Endothelial cell (in vitro differentiated cells): Measurements from ENCODE around the gene FGF12. TPM values are rescaled to one million over a fixed set of nuclear protein-coding genes. Genes with fewer than 3 reads are reported as not detected.

ENCODE experiments used
- DNase-seq: peaks from one replicate; pipeline ENCODE4 v3.0.0; 2021; ENCODE audit warnings: low spot score
- H3K27ac Mint-ChIP-seq: one replicate; pipeline ENCODE4 v1.8.0; 2021; ENCODE audit warnings: mixed read lengths, inconsistent platforms; ENCODE audit not compliant: unreplicated experiment
- H3K27me3 Mint-ChIP-seq: one replicate; pipeline ENCODE4 v1.8.0; 2021; ENCODE audit warnings: mild to moderate bottlenecking, moderate library complexity, mixed read lengths, inconsistent platforms; ENCODE audit not compliant: unreplicated experiment
- H3K36me3 Mint-ChIP-seq: one replicate; pipeline ENCODE4 v1.8.0; 2021; ENCODE audit warnings: mild to moderate bottlenecking, low read depth, mixed read lengths, inconsistent platforms; ENCODE audit not compliant: unreplicated experiment
- H3K4me1 Mint-ChIP-seq: one replicate; pipeline ENCODE4 v1.8.0; 2021; ENCODE audit warnings: mild to moderate bottlenecking, mixed read lengths, inconsistent platforms; ENCODE audit not compliant: unreplicated experiment
- H3K4me3 Mint-ChIP-seq: one replicate; pipeline ENCODE4 v1.8.0; 2021; ENCODE audit warnings: mild to moderate bottlenecking, mixed read lengths, inconsistent platforms; ENCODE audit not compliant: unreplicated experiment
- H3K9me3 Mint-ChIP-seq: one replicate; pipeline ENCODE4 v1.8.0; 2021; ENCODE audit warnings: mixed read lengths, inconsistent platforms; ENCODE audit not compliant: unreplicated experiment
- total RNA-seq: library from RNA; stranded (reverse); fragmentation: NEBNext Ultra II Directional; extraction: Animal tissue kit (Norgen Biotek cat#: 25700); gene quantifications from one replicate; pipeline ENCODE4 v1.2.1, GENCODE V29; 2021; ENCODE audit not compliant: unreplicated experiment
- TF ChIP-seq, protein P1 (sequence below): fragments of 200-600 bp; sonication (generic); IDR thresholded peaks from one replicate; pipeline ENCODE4 v1.5.0; 2021; ENCODE audit warnings: antibody characterized with exemption; ENCODE audit not compliant: unreplicated experiment

The FGF12 gene
- total RNA-seq, 1 donor from 2014 or later = 19.1 TPM

DNA sequence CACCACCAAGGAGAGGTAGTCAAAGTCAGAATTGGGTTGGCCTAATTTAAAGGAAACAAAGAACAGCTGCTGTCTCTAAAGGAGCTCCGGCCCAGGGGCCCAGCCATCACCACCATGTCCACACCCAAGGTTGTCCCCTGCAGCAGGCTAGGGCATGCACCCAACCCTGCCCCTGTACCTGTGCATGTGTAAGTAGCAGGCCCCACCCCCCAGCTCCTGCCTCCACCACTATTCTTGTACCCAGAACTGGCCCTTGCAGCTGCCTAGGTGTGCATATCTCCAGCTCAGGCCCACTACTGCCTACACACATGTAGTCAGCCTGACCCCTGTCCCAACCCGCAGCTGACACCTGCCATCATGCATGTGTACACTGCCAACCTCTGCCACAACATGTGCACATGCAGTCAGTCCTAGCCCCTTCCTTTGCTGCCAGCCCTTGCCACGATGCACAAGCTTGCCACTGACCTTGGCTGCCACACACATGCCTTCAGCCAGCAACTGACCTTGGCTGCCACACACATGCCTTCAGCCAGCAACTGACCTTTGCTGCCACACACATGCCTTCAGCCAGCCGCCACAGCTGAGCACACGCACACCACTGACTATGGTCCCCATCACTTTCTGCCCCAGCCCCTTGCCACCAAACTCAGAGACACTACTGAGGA, 39.7 kb downstream of the FGF12 start:
- H3K4me3 Mint-ChIP-seq = no peak overlapping the region
- no peaks in the 10 kb centered on the region for H3K4me1 Mint-ChIP-seq
- no peak for DNase-seq
- no peak overlapping the region for H3K27ac Mint-ChIP-seq
- H3K27me3 Mint-ChIP-seq = no peaks in the 10 kb centered on the region
- no peaks in the 10 kb centered on the region for H3K9me3 Mint-ChIP-seq
- TF ChIP-seq, protein P1, sequence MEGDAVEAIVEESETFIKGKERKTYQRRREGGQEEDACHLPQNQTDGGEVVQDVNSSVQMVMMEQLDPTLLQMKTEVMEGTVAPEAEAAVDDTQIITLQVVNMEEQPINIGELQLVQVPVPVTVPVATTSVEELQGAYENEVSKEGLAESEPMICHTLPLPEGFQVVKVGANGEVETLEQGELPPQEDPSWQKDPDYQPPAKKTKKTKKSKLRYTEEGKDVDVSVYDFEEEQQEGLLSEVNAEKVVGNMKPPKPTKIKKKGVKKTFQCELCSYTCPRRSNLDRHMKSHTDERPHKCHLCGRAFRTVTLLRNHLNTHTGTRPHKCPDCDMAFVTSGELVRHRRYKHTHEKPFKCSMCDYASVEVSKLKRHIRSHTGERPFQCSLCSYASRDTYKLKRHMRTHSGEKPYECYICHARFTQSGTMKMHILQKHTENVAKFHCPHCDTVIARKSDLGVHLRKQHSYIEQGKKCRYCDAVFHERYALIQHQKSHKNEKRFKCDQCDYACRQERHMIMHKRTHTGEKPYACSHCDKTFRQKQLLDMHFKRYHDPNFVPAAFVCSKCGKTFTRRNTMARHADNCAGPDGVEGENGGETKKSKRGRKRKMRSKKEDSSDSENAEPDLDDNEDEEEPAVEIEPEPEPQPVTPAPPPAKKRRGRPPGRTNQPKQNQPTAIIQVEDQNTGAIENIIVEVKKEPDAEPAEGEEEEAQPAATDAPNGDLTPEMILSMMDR = no peak
- H3K36me3 Mint-ChIP-seq = no peaks in the 10 kb centered on the region

DNA sequence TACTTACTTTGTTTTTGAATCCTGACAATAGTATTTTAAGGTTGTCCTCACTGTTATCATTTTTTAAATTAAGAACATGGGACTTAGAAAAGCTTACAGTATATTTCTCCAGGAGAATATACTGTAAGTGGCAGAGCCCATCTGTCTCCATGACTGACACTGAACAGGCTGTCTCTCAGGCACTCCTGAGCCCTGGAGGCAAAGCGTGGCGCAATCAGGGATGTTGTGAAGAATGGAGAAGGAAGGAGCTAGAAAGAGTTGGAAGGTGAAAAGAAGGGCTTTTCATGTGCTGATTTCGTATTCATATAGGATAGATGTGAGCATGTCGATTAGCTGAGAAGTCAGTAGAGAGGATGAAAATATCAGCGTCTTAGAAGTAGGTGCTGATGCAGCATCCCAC, 41.5 kb downstream of the FGF12 start:
- no peaks in the 10 kb centered on the region for H3K9me3 Mint-ChIP-seq
- no peak overlapping the region for H3K27ac Mint-ChIP-seq
- H3K27me3 Mint-ChIP-seq = no peaks in the 10 kb centered on the region
- no peak for DNase-seq
- TF ChIP-seq, protein P1 = no peak
- no peaks in the 10 kb centered on the region for H3K4me1 Mint-ChIP-seq
- H3K36me3 Mint-ChIP-seq = no peaks in the 10 kb centered on the region
- H3K4me3 Mint-ChIP-seq = no peak overlapping the region

DNA sequence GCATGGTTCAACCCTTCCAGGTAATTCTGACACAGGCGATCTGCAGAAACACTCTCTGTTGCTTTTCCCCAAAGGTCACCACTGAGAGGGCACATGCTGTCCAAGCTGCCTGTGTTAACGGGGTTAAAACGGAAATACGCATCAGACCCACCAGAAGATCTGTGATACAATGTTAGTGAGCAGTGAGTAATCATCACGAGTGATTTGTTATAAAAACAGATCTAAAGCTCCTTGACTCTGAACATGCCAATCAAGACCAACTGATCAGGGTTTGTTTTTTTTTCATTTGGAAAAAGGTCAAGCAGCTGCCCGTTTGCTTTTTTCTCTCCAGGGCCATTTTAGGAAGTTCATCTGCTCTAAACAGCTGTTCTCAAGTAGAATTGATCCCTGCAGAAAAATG, 43.2 kb downstream of the FGF12 start:
- DNase-seq = no peak
- H3K27ac Mint-ChIP-seq = no peak overlapping the region
- no peaks in the 10 kb centered on the region for H3K9me3 Mint-ChIP-seq
- peaks cover 5% of the 10 kb centered on the region for H3K4me1 Mint-ChIP-seq
- no peaks in the 10 kb centered on the region for H3K27me3 Mint-ChIP-seq
- H3K36me3 Mint-ChIP-seq = no peaks in the 10 kb centered on the region
- H3K4me3 Mint-ChIP-seq = no peak overlapping the region
- TF ChIP-seq, protein P1 = no peak

DNA sequence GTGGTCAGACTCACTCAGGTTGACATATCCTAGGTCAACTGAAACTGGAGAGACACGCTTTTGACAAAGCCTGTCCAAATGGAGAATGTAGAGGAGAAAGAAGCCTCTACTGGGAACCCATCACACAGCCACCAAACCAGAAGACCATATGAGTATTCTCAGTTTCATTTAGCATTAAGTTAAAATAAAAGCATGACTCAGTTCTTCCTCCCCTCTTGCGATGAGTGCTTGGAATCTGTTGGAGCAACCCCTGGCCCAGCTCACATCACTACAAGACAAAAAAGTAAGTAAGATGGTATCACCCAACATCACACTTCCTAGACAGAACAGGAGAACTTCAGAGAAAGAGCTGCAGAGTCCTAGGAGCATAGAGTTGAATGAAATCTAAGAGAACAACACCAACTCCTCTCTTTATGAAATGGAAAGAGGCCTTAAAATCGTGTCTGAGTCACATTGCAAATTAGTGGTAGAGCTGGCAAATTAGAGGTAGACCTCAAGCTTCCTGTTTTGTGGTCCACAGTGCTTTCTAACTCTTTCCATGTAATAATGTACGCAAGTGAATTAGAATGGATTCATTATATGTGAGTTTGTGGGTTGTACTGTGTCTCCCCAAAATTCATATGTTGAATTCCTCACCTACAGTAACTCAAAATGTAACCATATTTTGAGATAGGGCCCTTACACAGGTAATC, 51.2 kb downstream of the FGF12 start:
- no peaks in the 10 kb centered on the region for H3K27me3 Mint-ChIP-seq
- DNase-seq = no peak
- peaks cover 5% of the 10 kb centered on the region for H3K4me1 Mint-ChIP-seq
- H3K36me3 Mint-ChIP-seq = no peaks in the 10 kb centered on the region
- H3K4me3 Mint-ChIP-seq = no peak overlapping the region
- TF ChIP-seq, protein P1 = no peak
- no peak overlapping the region for H3K27ac Mint-ChIP-seq
- no peaks in the 10 kb centered on the region for H3K9me3 Mint-ChIP-seq

DNA sequence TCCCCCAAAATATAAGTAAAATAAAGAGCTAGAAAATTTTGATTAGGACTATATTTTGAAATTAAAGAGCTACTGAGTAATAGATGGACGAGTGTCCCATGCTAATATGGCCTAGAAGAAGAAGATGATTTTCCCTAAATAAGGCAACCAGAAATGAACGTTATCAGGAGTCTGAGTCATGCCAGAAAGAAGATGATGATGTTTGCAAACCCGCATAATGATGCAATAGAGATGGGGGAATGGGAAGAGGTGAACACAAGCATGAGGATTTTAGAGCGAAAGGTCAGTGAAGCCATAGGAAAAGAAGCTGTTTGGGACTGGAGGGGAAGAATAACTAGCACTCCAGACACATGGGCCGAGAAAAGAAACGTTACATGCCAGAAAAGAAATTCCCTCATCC, 71.7 kb downstream of the FGF12 start:
- Mint-ChIP-seq H3K4me3 (no peak overlapping the region), H3K27ac (no peak overlapping the region), H3K9me3 (no peaks in the 10 kb centered on the region), H3K4me1 (no peaks in the 10 kb centered on the region), H3K36me3 (no peaks in the 10 kb centered on the region), H3K27me3 (no peaks in the 10 kb centered on the region)
- no peak for DNase-seq
- TF ChIP-seq, protein P1 = no peak
